HepG2 (cell line): ENCODE results near the gene KHNYN. TPM values are rescaled to one million over a fixed set of nuclear protein-coding genes. Genes with fewer than 3 reads are reported as not detected.

Experiments
- ETV6 ChIP-seq: sonication (generic); formaldehyde crosslinking; conservative IDR thresholded peaks from 2 replicates; pipeline ENCODE4 v1.4.0; 2020; ENCODE audit warnings: missing genetic modification reagents
- FOXK2 ChIP-seq: fragments of 450-650 bp; IDR thresholded peaks from 2 replicates; pipeline ENCODE4 v1.6.1; 2016
- HOXA3 ChIP-seq: sonication (generic); formaldehyde crosslinking; IDR thresholded peaks from 2 replicates; pipeline ENCODE4 v1.5.0; 2020; ENCODE audit warnings: missing genetic modification reagents
- IKZF1 ChIP-seq: fragments of 450-650 bp; IDR thresholded peaks from 2 replicates; pipeline ENCODE4 v1.7.1; 2016
- KAT2B ChIP-seq: fragments of 150-350 bp; IDR thresholded peaks from 2 replicates; pipeline ENCODE4 v1.6.1; 2014; ENCODE audit warnings: low read depth, low read length, borderline replicate concordance
- KDM3A ChIP-seq: IDR thresholded peaks from 2 replicates; pipeline ENCODE4 v1.6.1; 2018; ENCODE audit warnings: low read depth, missing compliant biosample characterization
- NFATC3 ChIP-seq: sonication (generic); formaldehyde crosslinking; IDR thresholded peaks from 2 replicates; pipeline ENCODE4 v1.5.1; 2020; ENCODE audit warnings: mild to moderate bottlenecking, missing genetic modification reagents
- RARG ChIP-seq: sonication (generic); formaldehyde crosslinking; IDR thresholded peaks from 2 replicates; pipeline ENCODE4 v1.4.0; 2020; ENCODE audit warnings: low read depth, mild to moderate bottlenecking, missing genetic modification reagents
- SMAD9 ChIP-seq: sonication (generic); formaldehyde crosslinking; IDR thresholded peaks from 2 replicates; pipeline ENCODE4 v1.5.1; 2020; ENCODE audit warnings: mild to moderate bottlenecking, missing genetic modification reagents
- TOE1 ChIP-seq: sonication (generic); formaldehyde crosslinking; IDR thresholded peaks from 2 replicates; pipeline ENCODE4 v1.4.0; 2020; ENCODE audit warnings: mild to moderate bottlenecking, missing genetic modification reagents
- ZNF274 ChIP-seq: sonication (generic); formaldehyde crosslinking; IDR thresholded peaks from 2 replicates; pipeline ENCODE4 v1.5.1; 2020; ENCODE audit warnings: mild to moderate bottlenecking, missing genetic modification reagents
- ZNF570 ChIP-seq: sonication (generic); formaldehyde crosslinking; IDR thresholded peaks from 2 replicates; pipeline ENCODE4 v1.4.0; 2020; ENCODE audit warnings: mild to moderate bottlenecking, missing genetic modification reagents, borderline replicate concordance
- ZNF616 ChIP-seq: sonication (generic); formaldehyde crosslinking; IDR thresholded peaks from 2 replicates; pipeline ENCODE4 v1.5.0; 2020; ENCODE audit warnings: low read depth, mild to moderate bottlenecking, missing genetic modification reagents
- ZNF7 ChIP-seq: IDR thresholded peaks from 2 replicates; pipeline ENCODE4 v1.6.1; 2016; ENCODE audit warnings: missing biosample characterization, missing genetic modification reagents
- polyA plus RNA-seq, 8 experiments: library from polyadenylated mRNA; depleted of rRNA in 3 of 8; stranded (reverse) in 7 of 8; unstranded in 1 of 8; fragments of >200 nt; fragmentation: Illumina TruSeq in 4 of 8; extraction: Trizol in 4 of 8; gene quantifications; 2 replicates each; pipeline versions ENCODE4 v1.2.1 to v1.2.3, GENCODE V29; 2011 to 2016; ENCODE audit warnings: low read depth in 4 of 8, missing spikeins in 1 of 8, mixed read lengths in 1 of 8; ENCODE audit not compliant: insufficient read depth in 1 of 8
- total RNA-seq, 5 experiments: library from RNA; depleted of rRNA; stranded (reverse); fragments of >200 nt; fragmentation: Illumina TruSeq; extraction: Trizol; gene quantifications; 2 replicates each; pipeline ENCODE4 v1.2.3, GENCODE V29; 2016; ENCODE audit warnings: low read depth in 1 of 5
- TF ChIP-seq, protein P1 (sequence below): sonication (generic); formaldehyde crosslinking; IDR thresholded peaks from 2 replicates; pipeline ENCODE4 v1.4.0; 2020; ENCODE audit warnings: missing genetic modification reagents
- TF ChIP-seq, protein P2 (sequence below): sonication (generic); formaldehyde crosslinking; IDR thresholded peaks from 2 replicates; pipeline ENCODE4 v1.8.0; 2022; ENCODE audit warnings: missing genetic modification reagents, low read depth, mild to moderate bottlenecking, borderline replicate concordance
- TF ChIP-seq, protein P3 (sequence below): IDR thresholded peaks from 2 replicates; pipeline ENCODE4 v1.6.1; 2012; ENCODE audit warnings: low read length, improper control_type of control experiment
- TF ChIP-seq, protein P4 (sequence below): sonication (generic); formaldehyde crosslinking; IDR thresholded peaks from 2 replicates; pipeline ENCODE4 v1.8.0; 2022; ENCODE audit warnings: mild to moderate bottlenecking, missing genetic modification reagents, borderline replicate concordance
- TF ChIP-seq, protein P5 (sequence below): sonication (generic); IDR thresholded peaks from 2 replicates; pipeline ENCODE4 v1.6.1; 2016; ENCODE audit warnings: low read depth, borderline replicate concordance
- TF ChIP-seq, protein P6 (sequence below): sonication (generic); formaldehyde crosslinking; IDR thresholded peaks from 2 replicates; pipeline ENCODE4 v1.5.1; 2020; ENCODE audit warnings: missing genetic modification reagents, mild to moderate bottlenecking, borderline replicate concordance

The KHNYN gene
- total and polyA plus RNA-seq, 2 of the 13 experiments (the other 11 are each of a cell fraction or from before 2014, with no cell fraction given) = 52.8 to 75.7 TPM

DNA sequence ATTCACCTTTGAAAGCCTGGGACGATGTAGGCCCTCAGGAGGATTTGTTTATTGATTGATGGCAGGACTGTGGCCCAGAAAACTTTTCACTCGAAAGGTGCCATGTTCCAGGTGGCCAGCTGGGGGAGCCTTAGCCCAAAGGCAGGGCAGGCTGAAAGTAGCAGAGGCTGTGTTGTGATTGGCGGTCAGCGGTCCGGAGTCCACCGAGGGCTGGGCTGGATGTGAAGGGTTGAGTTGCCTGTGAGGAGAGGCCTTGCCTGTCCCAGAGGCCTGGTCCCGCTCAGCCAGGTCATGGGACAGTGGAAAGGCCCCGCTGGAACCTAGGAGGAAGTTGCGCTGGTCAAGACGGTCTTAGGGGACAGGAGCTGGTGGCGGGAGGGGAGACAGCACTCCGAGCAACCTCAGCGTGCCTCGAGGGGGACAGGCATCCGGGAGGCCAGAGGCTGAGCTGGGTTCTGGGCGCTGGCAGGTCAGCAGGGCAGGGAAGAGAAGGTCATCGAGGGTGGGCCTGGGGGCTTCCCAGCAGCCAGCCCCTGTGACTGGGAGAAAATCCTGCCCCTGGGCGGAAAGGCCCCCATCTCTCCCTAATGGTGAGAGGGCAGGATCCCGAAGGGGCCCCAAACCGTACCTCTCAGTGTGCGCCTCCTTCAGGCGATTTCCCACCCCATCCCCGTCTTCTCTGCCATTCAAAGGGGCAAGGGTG lies 52.0 kb downstream of the KHNYN start (continued):
- TF ChIP-seq, protein P1, sequence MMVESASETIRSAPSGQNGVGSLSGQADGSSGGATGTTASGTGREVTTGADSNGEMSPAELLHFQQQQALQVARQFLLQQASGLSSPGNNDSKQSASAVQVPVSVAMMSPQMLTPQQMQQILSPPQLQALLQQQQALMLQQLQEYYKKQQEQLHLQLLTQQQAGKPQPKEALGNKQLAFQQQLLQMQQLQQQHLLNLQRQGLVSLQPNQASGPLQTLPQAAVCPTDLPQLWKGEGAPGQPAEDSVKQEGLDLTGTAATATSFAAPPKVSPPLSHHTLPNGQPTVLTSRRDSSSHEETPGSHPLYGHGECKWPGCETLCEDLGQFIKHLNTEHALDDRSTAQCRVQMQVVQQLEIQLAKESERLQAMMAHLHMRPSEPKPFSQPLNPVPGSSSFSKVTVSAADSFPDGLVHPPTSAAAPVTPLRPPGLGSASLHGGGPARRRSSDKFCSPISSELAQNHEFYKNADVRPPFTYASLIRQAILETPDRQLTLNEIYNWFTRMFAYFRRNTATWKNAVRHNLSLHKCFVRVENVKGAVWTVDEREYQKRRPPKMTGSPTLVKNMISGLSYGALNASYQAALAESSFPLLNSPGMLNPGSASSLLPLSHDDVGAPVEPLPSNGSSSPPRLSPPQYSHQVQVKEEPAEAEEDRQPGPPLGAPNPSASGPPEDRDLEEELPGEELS = peak; percentile 86
- TF ChIP-seq ZNF570 (no peak), IKZF1 (no peak), RARG (CRISPR knock-in tag) (no peak), KDM3A (CRISPR knock-in tag) (peak; percentile 79), HOXA3 (CRISPR knock-in tag) (peak; percentile 89), ZNF274 (peak; percentile 88), TOE1 (peak; percentile 64; the same call in 1 of the 2 replicates), KAT2B (peak; percentile 51; the same call in 1 of the 2 replicates), ZNF616 (CRISPR knock-in tag) (peak; percentile 74), FOXK2 (no peak), NFATC3 (CRISPR knock-in tag) (no peak), SMAD9 (no peak; the same call in 1 of the 2 replicates), ETV6 (CRISPR knock-in tag) (no peak), ZNF7 (CRISPR knock-in tag) (no peak)
- TF ChIP-seq, protein P2, sequence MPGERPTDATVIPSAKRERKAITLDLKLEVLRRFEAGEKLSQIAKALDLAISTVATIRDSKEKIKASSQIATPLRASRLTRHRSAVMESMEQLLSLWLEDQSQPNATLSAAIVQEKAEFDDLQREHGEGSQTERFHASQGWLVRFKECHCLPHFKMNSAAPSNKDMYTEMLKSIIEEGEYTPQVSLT = no peak; the same call in 1 of the 2 replicates
- TF ChIP-seq, protein P3, sequence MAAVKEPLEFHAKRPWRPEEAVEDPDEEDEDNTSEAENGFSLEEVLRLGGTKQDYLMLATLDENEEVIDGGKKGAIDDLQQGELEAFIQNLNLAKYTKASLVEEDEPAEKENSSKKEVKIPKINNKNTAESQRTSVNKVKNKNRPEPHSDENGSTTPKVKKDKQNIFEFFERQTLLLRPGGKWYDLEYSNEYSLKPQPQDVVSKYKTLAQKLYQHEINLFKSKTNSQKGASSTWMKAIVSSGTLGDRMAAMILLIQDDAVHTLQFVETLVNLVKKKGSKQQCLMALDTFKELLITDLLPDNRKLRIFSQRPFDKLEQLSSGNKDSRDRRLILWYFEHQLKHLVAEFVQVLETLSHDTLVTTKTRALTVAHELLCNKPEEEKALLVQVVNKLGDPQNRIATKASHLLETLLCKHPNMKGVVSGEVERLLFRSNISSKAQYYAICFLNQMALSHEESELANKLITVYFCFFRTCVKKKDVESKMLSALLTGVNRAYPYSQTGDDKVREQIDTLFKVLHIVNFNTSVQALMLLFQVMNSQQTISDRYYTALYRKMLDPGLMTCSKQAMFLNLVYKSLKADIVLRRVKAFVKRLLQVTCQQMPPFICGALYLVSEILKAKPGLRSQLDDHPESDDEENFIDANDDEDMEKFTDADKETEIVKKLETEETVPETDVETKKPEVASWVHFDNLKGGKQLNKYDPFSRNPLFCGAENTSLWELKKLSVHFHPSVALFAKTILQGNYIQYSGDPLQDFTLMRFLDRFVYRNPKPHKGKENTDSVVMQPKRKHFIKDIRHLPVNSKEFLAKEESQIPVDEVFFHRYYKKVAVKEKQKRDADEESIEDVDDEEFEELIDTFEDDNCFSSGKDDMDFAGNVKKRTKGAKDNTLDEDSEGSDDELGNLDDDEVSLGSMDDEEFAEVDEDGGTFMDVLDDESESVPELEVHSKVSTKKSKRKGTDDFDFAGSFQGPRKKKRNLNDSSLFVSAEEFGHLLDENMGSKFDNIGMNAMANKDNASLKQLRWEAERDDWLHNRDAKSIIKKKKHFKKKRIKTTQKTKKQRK = no peak
- TF ChIP-seq, protein P4, sequence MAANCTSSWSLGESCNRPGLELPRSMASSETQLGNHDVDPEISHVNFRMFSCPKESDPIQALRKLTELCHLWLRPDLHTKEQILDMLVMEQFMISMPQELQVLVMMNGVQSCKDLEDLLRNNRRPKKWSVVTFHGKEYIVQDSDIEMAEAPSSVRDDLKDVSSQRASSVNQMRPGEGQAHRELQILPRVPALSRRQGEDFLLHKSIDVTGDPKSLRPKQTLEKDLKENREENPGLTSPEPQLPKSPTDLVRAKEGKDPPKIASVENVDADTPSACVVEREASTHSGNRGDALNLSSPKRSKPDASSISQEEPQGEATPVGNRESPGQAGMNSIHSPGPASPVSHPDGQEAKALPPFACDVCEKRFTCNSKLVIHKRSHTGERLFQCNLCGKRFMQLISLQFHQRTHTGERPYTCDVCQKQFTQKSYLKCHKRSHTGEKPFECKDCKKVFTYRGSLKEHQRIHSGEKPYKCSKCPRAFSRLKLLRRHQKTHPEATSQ (CRISPR knock-in tag) = peak; percentile 99; the same call in 1 of the 2 replicates
- TF ChIP-seq, protein P5, sequence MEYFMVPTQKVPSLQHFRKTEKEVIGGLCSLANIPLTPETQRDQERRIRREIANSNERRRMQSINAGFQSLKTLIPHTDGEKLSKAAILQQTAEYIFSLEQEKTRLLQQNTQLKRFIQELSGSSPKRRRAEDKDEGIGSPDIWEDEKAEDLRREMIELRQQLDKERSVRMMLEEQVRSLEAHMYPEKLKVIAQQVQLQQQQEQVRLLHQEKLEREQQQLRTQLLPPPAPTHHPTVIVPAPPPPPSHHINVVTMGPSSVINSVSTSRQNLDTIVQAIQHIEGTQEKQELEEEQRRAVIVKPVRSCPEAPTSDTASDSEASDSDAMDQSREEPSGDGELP = peak; percentile 76
- TF ChIP-seq, protein P6, sequence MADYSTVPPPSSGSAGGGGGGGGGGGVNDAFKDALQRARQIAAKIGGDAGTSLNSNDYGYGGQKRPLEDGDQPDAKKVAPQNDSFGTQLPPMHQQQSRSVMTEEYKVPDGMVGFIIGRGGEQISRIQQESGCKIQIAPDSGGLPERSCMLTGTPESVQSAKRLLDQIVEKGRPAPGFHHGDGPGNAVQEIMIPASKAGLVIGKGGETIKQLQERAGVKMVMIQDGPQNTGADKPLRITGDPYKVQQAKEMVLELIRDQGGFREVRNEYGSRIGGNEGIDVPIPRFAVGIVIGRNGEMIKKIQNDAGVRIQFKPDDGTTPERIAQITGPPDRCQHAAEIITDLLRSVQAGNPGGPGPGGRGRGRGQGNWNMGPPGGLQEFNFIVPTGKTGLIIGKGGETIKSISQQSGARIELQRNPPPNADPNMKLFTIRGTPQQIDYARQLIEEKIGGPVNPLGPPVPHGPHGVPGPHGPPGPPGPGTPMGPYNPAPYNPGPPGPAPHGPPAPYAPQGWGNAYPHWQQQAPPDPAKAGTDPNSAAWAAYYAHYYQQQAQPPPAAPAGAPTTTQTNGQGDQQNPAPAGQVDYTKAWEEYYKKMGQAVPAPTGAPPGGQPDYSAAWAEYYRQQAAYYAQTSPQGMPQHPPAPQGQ (CRISPR knock-in tag) = peak; percentile 41; the same call in 1 of the 2 replicates
